ENCODE results near the gene DDX50. TPM values are rescaled to one million over a fixed set of nuclear protein-coding genes. Genes with fewer than 3 reads are reported as not detected.
A peak's percentile ranks its signal among the peaks of the same experiment; 100 is the strongest.
"Not testable (repeated sequence)": the region's sequence is repeated elsewhere in the genome, so short reads cannot be mapped to it uniquely, and the experiment has no call there.

Gene DDX50
- total and polyA plus RNA-seq, 2 experiments from 2014 or later: 19.5 to 40.9 TPM

GRCh38 chr10:68934994-68935393, 33.9 kb downstream of the DDX50 start:
- Histone ChIP-seq H3K9me2 (replicated peaks; ENCODE audit: insufficient read depth) (no peaks in the 10 kb centered on the region), H3K36me3 (replicated peaks; ENCODE audit: insufficient read depth, low read depth) (no peaks in the 10 kb centered on the region), H3K4me2 (no peak overlapping the region), H3K27ac (no peak overlapping the region), H3K4me1 (ENCODE audit: insufficient read depth) (no peaks in the 10 kb centered on the region), H3K79me2 (no peaks in the 10 kb centered on the region), H3K9me3 (ENCODE audit: low read depth) (no peaks in the 10 kb centered on the region), H2AFZ (no peak overlapping the region), H3K27me3 (no peaks in the 10 kb centered on the region), H3K4me3 (no peak overlapping the region), H4K20me1 (ENCODE audit: insufficient read depth, poor library complexity, severe bottlenecking) (no peaks in the 10 kb centered on the region)
- no peak for DNase-seq (ENCODE audit: low spot score)
- TF ChIP-seq EZH2 (IDR thresholded peaks at IDR 0.05; ENCODE audit: borderline replicate concordance) (no peak), EZH2phosphoT487 (IDR thresholded peaks at IDR 0.05; ENCODE audit: low read depth, severe bottlenecking, unreplicated experiment) (no peak), CTCF (IDR thresholded peaks at IDR 0.05; ENCODE audit: poor library complexity) (no peak)

- H2AFZ ChIP-seq: no peak overlapping the region
- H3K36me3 ChIP-seq (replicated peaks; ENCODE audit: insufficient read depth, low read depth): no peaks in the 10 kb centered on the region
- WGBS (ENCODE audit: low lambda C conversion rate, missing lambda C conversion rate): 89% methylated on average over 2 of the region's 2 CpGs
- no peak for TF ChIP-seq EZH2phosphoT487 (IDR thresholded peaks at IDR 0.05; ENCODE audit: low read depth, severe bottlenecking, unreplicated experiment)
- no peak for TF ChIP-seq CTCF (IDR thresholded peaks at IDR 0.05; ENCODE audit: poor library complexity)
- no peak for TF ChIP-seq EZH2 (IDR thresholded peaks at IDR 0.05; ENCODE audit: borderline replicate concordance)
- no peaks in the 10 kb centered on the region for H3K9me3 ChIP-seq (ENCODE audit: low read depth)
- H3K9me2 ChIP-seq (replicated peaks; ENCODE audit: insufficient read depth): no peaks in the 10 kb centered on the region
- H3K79me2 ChIP-seq: no peaks in the 10 kb centered on the region
- no peak overlapping the region for H3K27ac ChIP-seq
- H4K20me1 ChIP-seq (ENCODE audit: insufficient read depth, poor library complexity, severe bottlenecking): no peaks in the 10 kb centered on the region
- H3K4me3 ChIP-seq: no peak overlapping the region
- DNase-seq (ENCODE audit: low spot score): peak; percentile 9
- no peak overlapping the region for H3K4me2 ChIP-seq
- no peaks in the 10 kb centered on the region for H3K4me1 ChIP-seq (ENCODE audit: insufficient read depth)
- H3K27me3 ChIP-seq: no peaks in the 10 kb centered on the region
These were observed 37.0 kb downstream of the DDX50 start for GRCh38 chr10:68938117-68938516.

GRCh38 chr10:68938884-68939283, 37.8 kb downstream of the DDX50 start:
- Histone ChIP-seq H3K9me2 (replicated peaks; ENCODE audit: insufficient read depth) (no peaks in the 10 kb centered on the region), H3K36me3 (replicated peaks; ENCODE audit: insufficient read depth, low read depth) (no peaks in the 10 kb centered on the region)
- TF ChIP-seq EZH2 (IDR thresholded peaks at IDR 0.05; ENCODE audit: borderline replicate concordance) (no peak), EZH2phosphoT487 (IDR thresholded peaks at IDR 0.05; ENCODE audit: low read depth, severe bottlenecking, unreplicated experiment) (no peak), CTCF (IDR thresholded peaks at IDR 0.05; ENCODE audit: poor library complexity) (no peak)

GRCh38 chr10:68940917-68941316, 39.8 kb downstream of the DDX50 start:
- not testable (repeated sequence) for H4K20me1 ChIP-seq (ENCODE audit: insufficient read depth, poor library complexity, severe bottlenecking); H3K4me2 ChIP-seq; H3K9me3 ChIP-seq (ENCODE audit: low read depth); H3K36me3 ChIP-seq (replicated peaks; ENCODE audit: insufficient read depth, low read depth); H3K4me3 ChIP-seq; DNase-seq (ENCODE audit: low spot score); H3K4me1 ChIP-seq (ENCODE audit: insufficient read depth); H3K27me3 ChIP-seq; H3K27ac ChIP-seq; H3K9me2 ChIP-seq (replicated peaks; ENCODE audit: insufficient read depth); H3K79me2 ChIP-seq; H2AFZ ChIP-seq

More at GRCh38 chr10:68938884-68939283, 37.8 kb downstream of the DDX50 start:
- H3K9me3 ChIP-seq (ENCODE audit: low read depth): no peaks in the 10 kb centered on the region
- no peak overlapping the region for H3K4me2 ChIP-seq
- H3K27ac ChIP-seq: no peak overlapping the region
- H3K4me3 ChIP-seq: no peak overlapping the region
- no peaks in the 10 kb centered on the region for H3K27me3 ChIP-seq
- H2AFZ ChIP-seq: no peak overlapping the region
- no peaks in the 10 kb centered on the region for H4K20me1 ChIP-seq (ENCODE audit: insufficient read depth, poor library complexity, severe bottlenecking)
- no peaks in the 10 kb centered on the region for H3K79me2 ChIP-seq
- no peak for DNase-seq (ENCODE audit: low spot score)
- 98% methylated on average over 2 of the region's 2 CpGs for WGBS (ENCODE audit: low lambda C conversion rate, missing lambda C conversion rate)
- no peaks in the 10 kb centered on the region for H3K4me1 ChIP-seq (ENCODE audit: insufficient read depth)
